OCI-LY7 (cell line): ENCODE measurements around the gene HIVEP3. TPM values are rescaled to one million over a fixed set of nuclear protein-coding genes. Genes with fewer than 3 reads are reported as not detected.

Experiments
- BruUV-seq: library from RNA; stranded (reverse); fragments of 400-500 nt; replicated peaks from 2 replicates; lab custom pipeline; 2021; lab: Mats Ljungman, UMichigan
- CTCF ChIA-PET: fragments of 300-600 bp; sonication (Branson Sonifier 250); formaldehyde crosslinking; loops from one replicate; lab custom pipeline; 2022; ENCODE audit warnings: antibody characterized with exemption; ENCODE audit not compliant: unreplicated experiment; lab: Charles Lee
- POLR2A ChIA-PET: fragments of 300-600 bp; sonication (Branson Sonifier 250); formaldehyde crosslinking; loops from one replicate; lab custom pipeline; 2022; ENCODE audit warnings: antibody characterized with exemption; lab: Charles Lee
- DNase-seq: peaks from one replicate; pipeline ENCODE4 v3.0.0-alpha.2; 2015; ENCODE audit warnings: low spot score
- H2AFZ ChIP-seq: fragments of 200-600 bp; sonication (generic), shearing (Covaris generic); 2 replicates; pipeline ENCODE4 v1.6.1; 2014; ENCODE audit warnings: mild to moderate bottlenecking, antibody characterized with exemption, low read length, moderate library complexity
- H3K27ac ChIP-seq: fragments of 200-600 bp; sonication (generic); 2 replicates; pipeline ENCODE4 v1.5.1; 2014; ENCODE audit warnings: mixed run types, low read depth, mild to moderate bottlenecking, moderate library complexity, low read length, inconsistent platforms; ENCODE audit not compliant: poor library complexity, severe bottlenecking
- H3K36me3 ChIP-seq: fragments of 200-600 bp; sonication (generic); 2 replicates; pipeline ENCODE4 v1.6.1; 2014; ENCODE audit warnings: mild to moderate bottlenecking, antibody characterized with exemption, low read length, moderate library complexity, mixed read lengths; ENCODE audit not compliant: insufficient read depth
- H3K4me1 ChIP-seq: fragments of 200-600 bp; sonication (generic); 2 replicates; pipeline ENCODE4 v1.5.1; 2014; ENCODE audit warnings: mild to moderate bottlenecking, low read length; ENCODE audit not compliant: insufficient read depth, poor library complexity, severe bottlenecking
- H3K4me2 ChIP-seq: fragments of 200-600 bp; sonication (generic); 2 replicates; pipeline ENCODE4 v1.6.1; 2014; ENCODE audit warnings: mild to moderate bottlenecking, low read length
- H3K4me3 ChIP-seq: fragments of 200-600 bp; sonication (generic); 2 replicates; pipeline ENCODE4 v1.5.1; 2014; ENCODE audit warnings: mild to moderate bottlenecking, low read depth, low read length; ENCODE audit not compliant: poor library complexity, severe bottlenecking
- H3K79me2 ChIP-seq: fragments of 200-600 bp; sonication (generic); 2 replicates; pipeline ENCODE4 v1.6.1; 2016; ENCODE audit warnings: low read depth, mild to moderate bottlenecking, low read length, moderate library complexity, mixed read lengths; ENCODE audit not compliant: insufficient read depth
- H3K9me2 ChIP-seq: fragments of 200-600 bp; sonication (generic); 2 replicates; pipeline ENCODE4 v1.6.1; 2016; ENCODE audit warnings: mild to moderate bottlenecking, low read length, mixed read lengths; ENCODE audit not compliant: insufficient read depth
- H3K9me3 ChIP-seq: fragments of 200-600 bp; sonication (generic); 2 replicates; pipeline ENCODE4 v1.6.1; 2014; ENCODE audit warnings: mild to moderate bottlenecking, mixed run types, low read length, mixed read lengths
- H4K20me1 ChIP-seq: fragments of 200-600 bp; sonication (generic); 2 replicates; pipeline ENCODE4 v1.6.1; 2014; ENCODE audit warnings: mild to moderate bottlenecking, antibody characterized with exemption, low read length, moderate library complexity, mixed read lengths; ENCODE audit not compliant: insufficient read depth
- EZH2phosphoT487 ChIP-seq: fragments of 200-600 bp; sonication (generic); IDR thresholded peaks from 2 replicates; pipeline ENCODE4 v1.6.1; 2018; ENCODE audit warnings: low read depth, borderline replicate concordance, mild to moderate bottlenecking, mixed run types, antibody characterized with exemption, low read length, moderate library complexity, mixed read lengths
- intact Hi-C: fragments of 100-400 bp; cut with micrococcal nuclease; formaldehyde crosslinking; loops from one replicate; pipeline ENCODE4 v1.10.0; 2022; ENCODE audit not compliant: unreplicated experiment
- total RNA-seq, 2 experiments: library from RNA; depleted of rRNA in 1 of 2; stranded (reverse); fragments of >200 nt in 1 of 2; shearing (Covaris generic) in 1 of 2; gene quantifications; 2 replicates each; pipeline ENCODE4 v1.2.3, GENCODE V29; 2014 to 2022
- TF ChIP-seq, protein P1 (sequence below): fragments of 200-600 bp; sonication (generic); conservative IDR thresholded peaks from 2 replicates; pipeline ENCODE4 v1.5.1; 2014; ENCODE audit warnings: mild to moderate bottlenecking, antibody characterized with exemption, low read length, moderate library complexity, mixed read lengths

Gene HIVEP3
- total RNA-seq, 2 experiments from 2014 or later: 0.53 to 0.60 TPM

DNA sequence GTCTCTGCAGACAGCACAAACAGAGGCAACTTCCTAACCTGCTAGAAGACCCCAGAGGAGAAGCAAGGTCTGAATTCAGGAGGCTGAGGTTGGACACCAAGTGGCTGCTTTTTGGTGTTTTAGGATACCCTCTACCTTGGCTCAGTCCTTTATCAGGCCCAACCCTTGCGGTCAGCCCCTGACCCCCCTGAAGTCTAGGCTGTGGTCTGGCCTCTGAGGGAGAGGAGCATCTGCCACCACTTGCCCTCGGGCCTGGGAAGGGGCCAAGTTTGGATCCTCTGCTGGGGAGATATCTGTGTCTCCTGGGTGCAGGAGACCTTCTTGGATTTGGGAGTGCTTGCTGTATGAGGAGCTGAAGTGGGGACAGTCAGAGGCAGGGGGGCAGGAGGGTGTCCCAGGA, 455.2 kb downstream of the HIVEP3 start:
- no peaks in the 10 kb centered on the region for H3K4me1 ChIP-seq
- no peaks in the 10 kb centered on the region for H4K20me1 ChIP-seq
- H3K27ac ChIP-seq: no peak overlapping the region
- no peaks in the 10 kb centered on the region for H3K36me3 ChIP-seq
- BruUV-seq: no TSS peak
- H3K9me2 ChIP-seq: no peaks in the 10 kb centered on the region
- ChIA-PET CTCF (no interaction called here), POLR2A (interaction anchor here (0.8 kb wide), 1 partner anchor 291 kb away, joined by 3 read pairs; no protein-coding TSS in a partner anchor)
- no peak overlapping the region for H3K4me2 ChIP-seq
- H3K4me3 ChIP-seq: no peak overlapping the region
- no peaks in the 10 kb centered on the region for H3K9me3 ChIP-seq
- intact Hi-C loops: no loop called here
- H3K79me2 ChIP-seq: no peaks in the 10 kb centered on the region
- DNase-seq: no peak
- TF ChIP-seq, protein P1, sequence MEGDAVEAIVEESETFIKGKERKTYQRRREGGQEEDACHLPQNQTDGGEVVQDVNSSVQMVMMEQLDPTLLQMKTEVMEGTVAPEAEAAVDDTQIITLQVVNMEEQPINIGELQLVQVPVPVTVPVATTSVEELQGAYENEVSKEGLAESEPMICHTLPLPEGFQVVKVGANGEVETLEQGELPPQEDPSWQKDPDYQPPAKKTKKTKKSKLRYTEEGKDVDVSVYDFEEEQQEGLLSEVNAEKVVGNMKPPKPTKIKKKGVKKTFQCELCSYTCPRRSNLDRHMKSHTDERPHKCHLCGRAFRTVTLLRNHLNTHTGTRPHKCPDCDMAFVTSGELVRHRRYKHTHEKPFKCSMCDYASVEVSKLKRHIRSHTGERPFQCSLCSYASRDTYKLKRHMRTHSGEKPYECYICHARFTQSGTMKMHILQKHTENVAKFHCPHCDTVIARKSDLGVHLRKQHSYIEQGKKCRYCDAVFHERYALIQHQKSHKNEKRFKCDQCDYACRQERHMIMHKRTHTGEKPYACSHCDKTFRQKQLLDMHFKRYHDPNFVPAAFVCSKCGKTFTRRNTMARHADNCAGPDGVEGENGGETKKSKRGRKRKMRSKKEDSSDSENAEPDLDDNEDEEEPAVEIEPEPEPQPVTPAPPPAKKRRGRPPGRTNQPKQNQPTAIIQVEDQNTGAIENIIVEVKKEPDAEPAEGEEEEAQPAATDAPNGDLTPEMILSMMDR: no peak
- TF ChIP-seq EZH2phosphoT487: no peak
- H2AFZ ChIP-seq: no peak overlapping the region

DNA sequence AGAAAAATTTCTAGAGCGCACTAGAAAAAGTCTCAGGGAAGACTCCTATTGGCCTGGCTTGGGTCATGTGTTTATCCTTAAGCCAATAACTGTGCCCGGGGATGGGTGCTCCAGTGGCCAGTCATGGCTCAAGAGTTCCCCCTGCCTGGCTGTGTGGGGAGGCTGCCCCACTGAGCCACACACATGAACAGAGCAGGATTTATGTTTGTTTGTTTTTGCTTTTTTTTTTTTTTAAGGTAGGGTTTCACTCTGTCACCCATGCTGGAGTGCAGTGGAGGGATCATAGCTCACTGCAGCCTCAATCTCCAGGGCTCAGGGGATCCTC, 456.1 kb downstream of the HIVEP3 start:
- Histone ChIP-seq H3K4me2 (no peak overlapping the region), H3K9me3 (no peaks in the 10 kb centered on the region), H3K79me2 (no peaks in the 10 kb centered on the region), H2AFZ (no peak overlapping the region), H3K4me3 (no peak overlapping the region), H3K4me1 (no peaks in the 10 kb centered on the region), H4K20me1 (no peaks in the 10 kb centered on the region), H3K9me2 (no peaks in the 10 kb centered on the region), H3K36me3 (no peaks in the 10 kb centered on the region), H3K27ac (no peak overlapping the region)
- no TSS peak for BruUV-seq
- ChIA-PET CTCF (no interaction called here), POLR2A (interaction anchor here (0.8 kb wide), 1 partner anchor 292 kb away, joined by 3 read pairs; no protein-coding TSS in a partner anchor)
- intact Hi-C loops: no loop called here
- DNase-seq: no peak
- no peak for TF ChIP-seq EZH2phosphoT487
- TF ChIP-seq, protein P1: no peak

DNA sequence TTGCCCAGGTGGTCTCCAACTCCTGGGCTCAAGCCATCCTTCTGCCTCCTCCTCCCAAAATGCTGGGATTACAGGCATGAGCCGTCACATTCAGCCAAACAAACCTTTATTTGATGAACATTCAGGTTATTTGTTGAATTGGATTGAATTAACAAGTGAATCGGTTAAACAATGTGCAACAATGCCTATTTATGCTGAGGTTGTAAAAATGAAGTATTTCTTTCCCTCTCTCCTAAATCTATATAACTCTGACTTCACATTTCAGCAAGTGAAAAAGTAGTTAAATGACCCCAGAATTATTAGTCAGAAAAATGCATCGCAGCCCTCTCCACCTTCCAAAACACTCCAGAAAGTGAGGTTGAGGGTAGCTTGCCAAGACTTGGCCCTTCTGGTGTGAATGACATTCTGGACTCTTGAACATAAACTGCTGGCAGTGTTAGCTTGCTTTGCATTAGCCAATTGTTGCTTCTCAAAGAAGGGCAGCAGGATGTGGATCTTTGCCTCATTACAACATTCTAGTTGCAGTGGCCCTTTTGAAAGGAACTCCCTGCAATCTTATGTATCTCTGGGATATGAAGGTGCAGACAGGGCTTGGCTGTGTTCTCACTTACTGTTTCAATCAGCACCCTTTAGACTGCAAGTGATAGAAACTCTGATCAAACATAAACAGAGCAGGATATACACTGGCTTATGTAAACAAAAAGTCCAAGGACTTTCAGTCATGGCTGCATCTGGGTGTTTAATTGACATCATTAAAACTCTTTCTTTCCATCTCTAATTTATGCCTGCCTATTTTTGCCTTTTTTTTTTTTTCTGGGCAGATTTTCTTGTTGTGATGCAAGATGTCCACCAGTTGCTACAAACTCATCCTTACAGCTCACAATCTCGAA, 456.7 kb downstream of the HIVEP3 start:
- no TSS peak for BruUV-seq
- H3K9me2 ChIP-seq: no peaks in the 10 kb centered on the region
- ChIA-PET CTCF (no interaction called here), POLR2A (no interaction called here)
- no peak for DNase-seq
- no peaks in the 10 kb centered on the region for H3K9me3 ChIP-seq
- H2AFZ ChIP-seq: no peak overlapping the region
- H3K79me2 ChIP-seq: no peaks in the 10 kb centered on the region
- intact Hi-C loops: no loop called here
- H3K4me3 ChIP-seq: no peak overlapping the region
- no peak overlapping the region for H3K27ac ChIP-seq
- TF ChIP-seq, protein P1: no peak
- TF ChIP-seq EZH2phosphoT487: no peak
- H3K4me1 ChIP-seq: no peaks in the 10 kb centered on the region
- H4K20me1 ChIP-seq: no peaks in the 10 kb centered on the region
- no peaks in the 10 kb centered on the region for H3K36me3 ChIP-seq
- H3K4me2 ChIP-seq: no peak overlapping the region
